GM12878 (cell line): ENCODE measurements around the gene MICA.

Experiments used
- CTCF ChIP-seq, 3 experiments: IDR thresholded peaks in 2 of 3; conservative IDR thresholded peaks in 1 of 3; 2 replicates each; pipeline ENCODE4 v1.5.1; 2011; ENCODE audit warnings: low read depth in 3 of 3, low read length in 3 of 3, mild to moderate bottlenecking in 3 of 3, control low read depth in 2 of 3, moderate library complexity in 2 of 3, inconsistent platforms in 1 of 3, mixed read lengths in 1 of 3; ENCODE audit not compliant: control insufficient read depth in 2 of 3, insufficient read depth in 1 of 3; ENCODE audit errors: extremely low read depth in 1 of 3
- EGR1 ChIP-seq, 2 experiments: IDR thresholded peaks; 1 replicate in 1 of 2; 2 replicates in 1 of 2; pipeline ENCODE4 v1.6.1; 2011 to 2012; ENCODE audit warnings: low read depth in 2 of 2, low read length in 2 of 2, borderline replicate concordance in 1 of 2, mild to moderate bottlenecking in 1 of 2, moderate library complexity in 1 of 2
- EZH2 ChIP-seq: IDR thresholded peaks from 2 replicates; pipeline ENCODE4 v1.6.1; 2012; ENCODE audit warnings: low read depth, mild to moderate bottlenecking, control low read depth, inconsistent platforms, low read length, borderline replicate concordance; ENCODE audit not compliant: control insufficient read depth
- NR2C2 ChIP-seq: IDR thresholded peaks from 2 replicates; pipeline ENCODE4 v1.6.1; 2011; ENCODE audit warnings: borderline replicate concordance, low read depth; ENCODE audit not compliant: control insufficient read depth, insufficient read length
- NR2F1 ChIP-seq: fragments of 450-650 bp; conservative IDR thresholded peaks from 2 replicates; pipeline ENCODE4 v1.6.1; 2017; ENCODE audit warnings: mild to moderate bottlenecking
- POLR2A ChIP-seq: IDR thresholded peaks from 2 replicates; pipeline ENCODE4 v1.6.1; 2011; ENCODE audit warnings: low read depth, mild to moderate bottlenecking, low read length
- POLR2AphosphoS5 ChIP-seq: IDR thresholded peaks from 2 replicates; pipeline ENCODE4 v1.6.1; 2011; ENCODE audit warnings: mild to moderate bottlenecking, low read length, inconsistent platforms
- USF2 ChIP-seq: IDR thresholded peaks from 2 replicates; pipeline ENCODE4 v1.6.1; 2011; ENCODE audit warnings: low read depth, low read length, improper control_type of control experiment, borderline replicate concordance
- ZNF274 ChIP-seq: IDR thresholded peaks from one replicate; pipeline ENCODE4 v1.8.0; 2011; ENCODE audit not compliant: insufficient read length, insufficient read depth
- ZSCAN29 ChIP-seq: fragments of 450-650 bp; IDR thresholded peaks from 2 replicates; pipeline ENCODE4 v1.6.1; 2017; ENCODE audit warnings: mild to moderate bottlenecking, moderate library complexity

GRCh38 chr6:31403283-31404060 is at the start of gene MICA:
- TF ChIP-seq CTCF (IDR thresholded peaks at IDR 0.05 in 2 of 3, conservative IDR thresholded peaks at IDR 0.05 in 1 of 3; ENCODE audit: control insufficient read depth in 2 of 3, extremely low read depth in 1 of 3, insufficient read depth in 1 of 3, low read depth in 3 of 3, low read length in 3 of 3) (no peak), POLR2A (no peak; the same call in 1 of the 2 replicates), EGR1 (IDR thresholded peaks at IDR 0.05; ENCODE audit: borderline replicate concordance in 1 of 2, low read depth in 2 of 2, low read length in 2 of 2) (no peak), NR2F1 (no peak), ZSCAN29 (no peak), EZH2 (no peak), POLR2AphosphoS5 (no peak), NR2C2 (no peak), USF2 (no peak), ZNF274 (no peak)
